ENCODE results near the gene GPR55. TPM values are rescaled to one million over a fixed set of nuclear protein-coding genes. Genes with fewer than 3 reads are reported as not detected.
"Not testable (repeated sequence)": the region's sequence is repeated elsewhere in the genome, so short reads cannot be mapped to it uniquely, and the experiment has no call there.

The GPR55 gene
- total RNA-seq, 1 donor from 2014 or later: not detected

DNA sequence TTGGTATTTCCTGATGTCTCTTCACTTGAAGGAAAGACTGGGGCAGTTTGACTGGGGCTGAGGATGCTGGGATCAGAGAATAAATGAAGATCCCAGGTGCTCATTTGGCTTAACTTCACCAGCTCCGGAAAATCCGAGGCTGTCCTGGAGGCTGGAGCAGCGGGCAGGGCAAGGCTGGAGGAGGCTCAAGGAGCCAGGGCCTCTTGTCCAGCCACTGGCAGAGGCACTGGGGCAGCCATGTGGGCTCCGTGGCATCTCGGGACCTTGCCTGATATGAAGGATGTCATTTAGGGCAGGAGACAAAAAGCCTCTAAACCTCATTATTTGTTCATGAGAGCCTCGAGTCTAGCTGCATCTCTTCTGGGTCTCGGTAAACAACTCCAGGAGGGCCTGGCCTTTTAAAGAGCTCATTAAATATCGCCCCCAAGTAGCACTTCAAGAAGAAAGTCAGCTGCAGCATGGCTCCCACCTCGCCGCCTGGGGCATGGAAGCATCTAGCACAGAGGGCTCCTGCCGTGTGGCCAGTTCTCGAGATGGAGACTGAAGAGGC lies 13.5 kb upstream of the GPR55 start:
- H3K9me3 Mint-ChIP-seq: peaks cover 9% of the 10 kb centered on the region
- DNase-seq (ENCODE audit: extremely low spot score, unreplicated experiment): peak; percentile 58
- peaks cover 4% of the 10 kb centered on the region for H3K4me1 Mint-ChIP-seq (ENCODE audit: unreplicated experiment)
- H3K27me3 Mint-ChIP-seq: peaks cover 14% of the 10 kb centered on the region
- no peaks in the 10 kb centered on the region for H3K36me3 Mint-ChIP-seq
- no peak overlapping the region for H3K4me3 Mint-ChIP-seq
- TF ChIP-seq, protein P1, sequence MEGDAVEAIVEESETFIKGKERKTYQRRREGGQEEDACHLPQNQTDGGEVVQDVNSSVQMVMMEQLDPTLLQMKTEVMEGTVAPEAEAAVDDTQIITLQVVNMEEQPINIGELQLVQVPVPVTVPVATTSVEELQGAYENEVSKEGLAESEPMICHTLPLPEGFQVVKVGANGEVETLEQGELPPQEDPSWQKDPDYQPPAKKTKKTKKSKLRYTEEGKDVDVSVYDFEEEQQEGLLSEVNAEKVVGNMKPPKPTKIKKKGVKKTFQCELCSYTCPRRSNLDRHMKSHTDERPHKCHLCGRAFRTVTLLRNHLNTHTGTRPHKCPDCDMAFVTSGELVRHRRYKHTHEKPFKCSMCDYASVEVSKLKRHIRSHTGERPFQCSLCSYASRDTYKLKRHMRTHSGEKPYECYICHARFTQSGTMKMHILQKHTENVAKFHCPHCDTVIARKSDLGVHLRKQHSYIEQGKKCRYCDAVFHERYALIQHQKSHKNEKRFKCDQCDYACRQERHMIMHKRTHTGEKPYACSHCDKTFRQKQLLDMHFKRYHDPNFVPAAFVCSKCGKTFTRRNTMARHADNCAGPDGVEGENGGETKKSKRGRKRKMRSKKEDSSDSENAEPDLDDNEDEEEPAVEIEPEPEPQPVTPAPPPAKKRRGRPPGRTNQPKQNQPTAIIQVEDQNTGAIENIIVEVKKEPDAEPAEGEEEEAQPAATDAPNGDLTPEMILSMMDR (conservative IDR thresholded peaks at IDR 0.05): no peak
- H3K27ac Mint-ChIP-seq: no peak overlapping the region

DNA sequence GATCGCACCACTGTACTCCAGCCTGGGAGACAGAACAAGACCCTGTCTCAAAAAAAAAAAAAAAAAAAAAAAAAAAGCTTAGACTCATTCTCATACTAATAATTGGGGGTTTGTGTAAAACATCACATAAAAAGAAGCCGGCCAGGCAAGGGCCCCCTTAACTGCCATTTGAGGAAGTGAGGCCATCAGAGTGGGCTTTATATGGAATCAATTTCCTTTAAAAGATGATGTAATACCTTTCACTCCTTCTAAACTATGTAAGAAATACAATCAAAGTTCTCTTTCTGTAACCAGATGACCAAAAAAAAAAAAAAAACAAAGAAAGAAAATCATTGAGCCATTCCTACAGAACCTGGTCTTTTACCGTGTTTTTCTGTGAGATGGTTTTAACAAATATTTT lies 13.1 kb upstream of the GPR55 start:
- Mint-ChIP-seq H3K27me3 (peaks cover 14% of the 10 kb centered on the region), H3K4me1 (ENCODE audit: unreplicated experiment) (peaks cover 4% of the 10 kb centered on the region), H3K36me3 (no peaks in the 10 kb centered on the region), H3K9me3 (peaks cover 9% of the 10 kb centered on the region), H3K27ac (no peak overlapping the region), H3K4me3 (no peak overlapping the region)
- TF ChIP-seq, protein P1 (conservative IDR thresholded peaks at IDR 0.05): no peak
- peak; percentile 2 for DNase-seq (ENCODE audit: extremely low spot score, unreplicated experiment)

DNA sequence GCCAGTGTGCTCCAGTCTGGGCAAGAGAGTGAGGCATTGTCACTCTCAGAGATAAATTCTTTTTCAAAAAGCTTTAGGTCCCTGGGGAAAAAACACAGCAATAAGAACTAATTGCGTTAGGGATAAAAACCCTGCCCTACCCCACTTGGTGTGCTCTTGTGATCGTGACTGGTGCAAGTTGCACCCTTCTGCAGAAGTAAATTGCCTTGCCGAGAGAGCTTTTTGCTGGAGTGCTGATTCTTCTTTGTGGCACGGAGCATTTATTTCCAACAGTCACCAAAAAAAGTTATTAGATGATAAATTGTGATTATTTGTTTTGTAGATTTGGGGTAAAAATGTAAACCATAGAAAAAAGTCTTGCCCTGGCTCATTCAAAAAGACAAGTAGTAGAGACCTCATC lies 12.3 kb upstream of the GPR55 start:
- H3K4me3 Mint-ChIP-seq: no peak overlapping the region
- no peaks in the 10 kb centered on the region for H3K36me3 Mint-ChIP-seq
- H3K27ac Mint-ChIP-seq: no peak overlapping the region
- peaks cover 19% of the 10 kb centered on the region for H3K27me3 Mint-ChIP-seq
- H3K4me1 Mint-ChIP-seq (ENCODE audit: unreplicated experiment): peaks cover 10% of the 10 kb centered on the region
- peaks cover 9% of the 10 kb centered on the region for H3K9me3 Mint-ChIP-seq
- DNase-seq (ENCODE audit: extremely low spot score, unreplicated experiment): no peak
- TF ChIP-seq, protein P1 (conservative IDR thresholded peaks at IDR 0.05): no peak

DNA sequence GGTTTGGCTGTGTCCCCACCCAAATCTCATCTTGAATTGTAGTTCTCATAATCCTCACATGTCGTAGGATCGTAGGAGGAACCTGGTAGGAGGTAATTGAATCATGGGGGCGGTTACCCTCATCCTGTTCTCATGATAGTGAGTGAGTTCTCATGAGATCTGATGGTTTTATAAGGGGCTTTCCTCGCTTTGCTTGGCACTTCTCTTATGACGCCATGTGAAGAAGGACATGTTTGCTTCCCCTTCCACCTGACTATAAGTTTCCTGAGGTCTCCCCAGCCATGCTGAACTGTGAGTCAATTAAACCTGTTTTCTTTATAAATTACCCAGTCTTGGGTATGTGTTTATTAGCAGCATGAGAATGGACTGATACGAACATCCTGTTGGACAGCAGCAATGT lies 11.2 kb upstream of the GPR55 start:
- not testable (repeated sequence) for H3K27ac Mint-ChIP-seq

DNA sequence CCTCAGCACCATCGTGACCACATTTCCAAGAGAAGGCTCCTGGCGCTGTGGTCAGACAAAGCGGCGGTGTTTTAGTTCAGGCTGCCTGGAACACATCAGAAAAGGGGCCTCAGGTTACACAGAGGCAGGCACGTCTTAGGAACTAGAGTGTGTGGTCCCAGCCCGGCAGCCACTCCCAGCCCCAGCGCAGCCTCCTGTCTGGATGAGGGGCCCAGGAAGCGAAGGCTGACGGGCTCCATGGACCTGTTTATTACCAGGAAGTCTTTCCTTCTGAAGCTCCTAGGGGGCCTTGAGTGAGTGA lies 10.0 kb upstream of the GPR55 start:
- Mint-ChIP-seq H3K4me3 (no peak overlapping the region), H3K27ac (no peak overlapping the region), H3K4me1 (ENCODE audit: unreplicated experiment) (peaks cover 11% of the 10 kb centered on the region), H3K27me3 (peaks cover 16% of the 10 kb centered on the region), H3K36me3 (no peaks in the 10 kb centered on the region), H3K9me3 (peaks cover 9% of the 10 kb centered on the region)
- TF ChIP-seq, protein P1 (conservative IDR thresholded peaks at IDR 0.05): no peak
- no peak for DNase-seq (ENCODE audit: extremely low spot score, unreplicated experiment)

More for the DNA sequence above, 11.2 kb upstream of the GPR55 start:
- H3K4me3 Mint-ChIP-seq, H3K36me3 Mint-ChIP-seq, H3K9me3 Mint-ChIP-seq: not testable (repeated sequence)
- peaks cover 16% of the 10 kb centered on the region for H3K27me3 Mint-ChIP-seq
- peaks cover 11% of the 10 kb centered on the region for H3K4me1 Mint-ChIP-seq (ENCODE audit: unreplicated experiment)
- peak; percentile 27 for DNase-seq (ENCODE audit: extremely low spot score, unreplicated experiment)

DNA sequence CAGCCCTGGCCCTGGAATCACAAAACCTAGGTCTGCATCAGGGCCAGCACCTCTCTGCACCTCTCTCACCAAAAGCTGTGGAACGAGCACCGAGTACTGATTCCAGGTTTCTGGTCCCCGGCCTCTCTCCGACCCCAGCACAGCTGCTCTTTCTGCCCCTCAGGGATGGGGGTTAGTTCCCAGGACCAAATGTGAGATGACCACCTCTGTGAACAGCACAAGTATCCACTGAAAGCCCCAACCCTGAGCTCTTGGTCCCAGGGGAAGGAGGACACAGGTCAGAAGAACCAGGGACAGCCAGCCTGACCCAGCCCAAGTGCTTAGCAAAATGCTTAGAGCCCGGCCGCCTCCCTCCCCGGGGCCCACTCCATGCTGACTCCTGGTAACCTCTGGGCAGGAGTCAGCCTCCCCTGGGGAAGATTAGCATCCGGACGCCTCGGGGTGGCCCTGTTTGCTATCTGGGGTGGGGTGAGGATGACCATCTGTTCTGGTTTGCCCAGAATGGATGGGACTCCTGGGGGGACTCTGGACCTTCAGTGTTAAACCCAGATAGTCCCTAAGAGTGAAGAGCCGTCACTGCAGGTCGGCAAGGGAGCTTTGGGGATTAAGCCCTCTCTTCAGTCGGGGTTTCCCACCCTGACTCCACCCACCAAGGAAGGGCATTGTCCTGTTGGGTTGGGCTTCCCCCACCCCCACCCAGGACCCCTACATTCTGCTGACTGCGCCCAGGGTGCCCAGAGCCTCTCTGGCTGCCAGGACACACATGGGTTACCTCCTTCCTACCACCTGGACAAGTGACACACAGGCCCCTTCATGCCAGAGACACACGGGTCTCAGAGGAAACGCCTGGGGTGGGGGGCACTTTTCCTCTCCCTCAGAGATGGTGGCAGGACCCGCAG lies 9.4 kb upstream of the GPR55 start:
- Mint-ChIP-seq H3K27ac (no peak overlapping the region), H3K9me3 (peaks cover 9% of the 10 kb centered on the region), H3K4me3 (no peak overlapping the region), H3K4me1 (ENCODE audit: unreplicated experiment) (peaks cover 11% of the 10 kb centered on the region), H3K36me3 (no peaks in the 10 kb centered on the region), H3K27me3 (peaks cover 15% of the 10 kb centered on the region)
- TF ChIP-seq, protein P1 (conservative IDR thresholded peaks at IDR 0.05): no peak
- DNase-seq (ENCODE audit: extremely low spot score, unreplicated experiment): peak; percentile 57

Data from type B pancreatic cell (in vitro differentiated cells).